ENCODE data around the gene ELN.

- no peak for TF ChIP-seq KDM5A (IDR thresholded peaks at IDR 0.05; ENCODE audit: low read length)
- no peak for TF ChIP-seq POLR2A (IDR thresholded peaks at IDR 0.05; ENCODE audit: control extremely low read depth in 1 of 2, low read depth in 2 of 2, low read length in 2 of 2)
- peak in 2 of 3 experiments; percentile 9 to 25; a peak in 2 of 4 replicates for TF ChIP-seq CTCF (IDR thresholded peaks at IDR 0.05; ENCODE audit: control extremely low read depth in 1 of 3, insufficient read depth in 1 of 3, low read depth in 1 of 3, low read length in 3 of 3)
- TF ChIP-seq EP300 (IDR thresholded peaks at IDR 0.05; ENCODE audit: borderline replicate concordance in 1 of 2, low read depth in 2 of 2, low read length in 2 of 2), result no peak
- TF ChIP-seq MAX (IDR thresholded peaks at IDR 0.05), result no peak
- no peak for TF ChIP-seq TBP (IDR thresholded peaks at IDR 0.05; ENCODE audit: low read depth, low read length)
These were observed 4.9 kb upstream of the ELN start for GRCh38 chr7:74023092-74023536.
